Subcutaneous abdominal adipose tissue (tissue), 5 donors: ENCODE data around the gene EEF1AKMT2.
"Not testable (repeated sequence)": the region's sequence is repeated elsewhere in the genome, so short reads cannot be mapped to it uniquely, and the experiment has no call there.

Experiments used
- H3K27ac ChIP-seq: one replicate; pipeline ENCODE4 v1.7.0; 2013; ENCODE audit warnings: low read depth, mild to moderate bottlenecking, inconsistent platforms, low read length, moderate library complexity
- H3K27me3 ChIP-seq, 5 donors: one replicate each; pipeline ENCODE4 v1.7.0; 2013; ENCODE audit warnings: low read length in 5 of 5, inconsistent platforms in 1 of 5; ENCODE audit not compliant: control insufficient read depth in 5 of 5, insufficient read depth in 4 of 5
- H3K36me3 ChIP-seq, 5 donors: one replicate each; pipeline ENCODE4 v1.7.0; 2013; ENCODE audit warnings: low read length in 5 of 5; ENCODE audit not compliant: control insufficient read depth in 5 of 5, insufficient read depth in 5 of 5
- H3K4me1 ChIP-seq, 5 donors: one replicate each; pipeline ENCODE4 v1.7.0; 2013; ENCODE audit warnings: low read length in 5 of 5, mild to moderate bottlenecking in 3 of 5, moderate library complexity in 1 of 5; ENCODE audit not compliant: control insufficient read depth in 5 of 5, insufficient read depth in 5 of 5
- H3K4me3 ChIP-seq, 5 donors: one replicate each; pipeline ENCODE4 v1.7.0; 2013; ENCODE audit warnings: low read length in 5 of 5, low read depth in 1 of 5
- H3K9ac ChIP-seq, 5 donors: one replicate each; pipeline ENCODE4 v1.7.0; 2013; ENCODE audit warnings: low read length in 5 of 5, mild to moderate bottlenecking in 4 of 5, moderate library complexity in 3 of 5
- H3K9me3 ChIP-seq, 5 donors: one replicate each; pipeline ENCODE4 v1.7.0; 2013; ENCODE audit warnings: low read length in 5 of 5; ENCODE audit not compliant: control insufficient read depth in 5 of 5
- donor health status: healthy.
- donor health status: healthy.
- donor health status: healthy.
- donor health status: healthy.
- donor health status: healthy.

The EEF1AKMT2 gene

GRCh38 chr10:124791547-124792348 is at the start of gene EEF1AKMT2:
TSS of gene EEF1AKMT2 (minus strand) at chr10:124791887. CDS start at chr10:124791833, 54 bp downstream.
- H3K27ac ChIP-seq: peak within 1 kb of the TSS; percentile 85
- peak within 1 kb of the TSS; percentile 87 to 100 (median 98) for H3K4me3 ChIP-seq
- H3K36me3 ChIP-seq: peaks cover 0 to 14% (median 6%) of the 10 kb centered on the region in 5 donors
- H3K27me3 ChIP-seq: no peaks in the 10 kb centered on the region
- peak within 1 kb of the TSS; percentile 81 to 100 (median 99) for H3K9ac ChIP-seq
- H3K9me3 ChIP-seq: no peaks in the 10 kb centered on the region
- peaks cover 3 to 21% (median 16%) of the 10 kb centered on the region in 5 donors for H3K4me1 ChIP-seq

DNA sequence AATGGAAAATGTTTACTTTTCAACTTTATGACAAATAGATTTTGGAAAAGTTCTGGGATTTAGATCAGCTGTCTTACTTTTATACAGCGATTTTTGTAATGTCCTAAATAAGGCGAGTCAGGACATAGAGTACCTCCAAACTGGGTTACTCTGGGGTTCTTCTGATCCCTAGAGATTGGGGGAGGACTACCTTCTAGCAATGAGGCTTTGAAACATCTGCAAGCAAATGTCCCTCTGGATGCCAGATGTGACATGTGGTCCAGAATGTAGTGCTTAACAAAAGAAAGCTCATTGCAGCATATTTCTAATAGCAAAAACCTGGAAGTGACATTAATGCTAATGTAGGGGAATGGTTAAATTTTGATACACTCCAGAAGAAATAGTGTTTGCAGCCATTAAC is 46.0 kb upstream of the EEF1AKMT2 start:
- H3K36me3 ChIP-seq: peaks cover 27 to 41% (median 36%) of the 10 kb centered on the region in 5 donors
- H3K27ac ChIP-seq: no peak overlapping the region

DNA sequence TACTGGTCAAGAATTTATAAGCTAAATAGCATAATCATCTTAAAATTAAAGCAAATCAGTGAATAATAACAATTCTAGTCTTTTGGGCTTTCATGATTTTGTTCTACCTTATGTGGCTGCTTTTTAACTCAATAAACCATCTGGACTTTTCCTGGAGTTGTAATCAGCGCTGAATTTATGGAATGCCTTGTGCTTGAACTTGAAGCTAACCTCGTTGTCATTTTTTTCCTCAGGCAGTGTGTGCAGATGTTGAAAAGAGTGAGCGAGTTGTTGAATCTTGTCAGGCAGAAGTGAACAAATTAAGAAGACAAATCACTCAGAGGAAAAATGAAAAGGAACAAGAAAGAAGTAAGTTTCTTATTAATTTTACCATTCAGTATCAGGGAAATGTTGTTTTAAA is 39.4 kb upstream of the EEF1AKMT2 start:
- H3K36me3 ChIP-seq: peaks cover 46 to 84% (median 65%) of the 10 kb centered on the region in 5 donors
- H3K4me1 ChIP-seq: peaks cover 0 to 6% (median 0%) of the 10 kb centered on the region in 5 donors
- H3K27me3 ChIP-seq: no peaks in the 10 kb centered on the region
- H3K9ac ChIP-seq: no peak overlapping the region
- H3K9me3 ChIP-seq: no peaks in the 10 kb centered on the region
- H3K4me3 ChIP-seq: no peak overlapping the region
- no peak overlapping the region for H3K27ac ChIP-seq

More for the DNA sequence above, 46.0 kb upstream of the EEF1AKMT2 start:
- Histone ChIP-seq H3K9me3 (no peaks in the 10 kb centered on the region), H3K4me1 (no peaks in the 10 kb centered on the region), H3K27me3 (no peaks in the 10 kb centered on the region), H3K9ac (no peak overlapping the region), H3K4me3 (no peak overlapping the region)

DNA sequence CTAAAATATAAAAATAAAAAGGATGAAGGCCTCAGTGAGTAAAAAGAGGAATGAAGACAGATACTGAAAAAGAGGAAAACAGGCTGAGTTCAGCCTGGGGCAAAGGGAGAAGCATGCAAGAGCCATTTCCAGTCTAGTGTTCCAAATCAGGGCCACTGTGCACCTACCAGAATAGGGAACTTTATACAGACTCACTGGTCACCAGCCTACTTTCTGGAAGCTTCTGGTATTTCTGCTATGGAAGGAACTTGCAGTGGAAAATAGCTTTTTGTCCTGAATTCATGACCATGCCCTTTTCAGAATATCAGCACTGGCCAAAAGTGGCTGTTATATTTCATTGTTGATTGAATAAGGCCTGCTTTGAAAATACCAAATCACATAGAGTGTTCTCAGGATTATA is 38.8 kb upstream of the EEF1AKMT2 start:
- H3K27me3 ChIP-seq: no peaks in the 10 kb centered on the region
- H3K36me3 ChIP-seq: peaks cover 42 to 78% (median 59%) of the 10 kb centered on the region in 5 donors
- H3K4me3 ChIP-seq: no peak overlapping the region
- H3K4me1 ChIP-seq: peaks cover 0 to 6% (median 0%) of the 10 kb centered on the region in 5 donors
- no peak overlapping the region for H3K9ac ChIP-seq
- H3K9me3 ChIP-seq: no peaks in the 10 kb centered on the region
- peak overlapping the region; percentile 11 for H3K27ac ChIP-seq

- peaks cover 35 to 70% (median 53%) of the 10 kb centered on the region in 5 donors for H3K36me3 ChIP-seq
- H3K9ac ChIP-seq: no peak overlapping the region
- no peaks in the 10 kb centered on the region for H3K27me3 ChIP-seq
- no peak overlapping the region for H3K27ac ChIP-seq
- peaks cover 0 to 6% (median 0%) of the 10 kb centered on the region in 5 donors for H3K4me1 ChIP-seq
- H3K9me3 ChIP-seq: no peaks in the 10 kb centered on the region
- H3K4me3 ChIP-seq: no peak overlapping the region
Observed at GRCh38 chr10:124829447-124830115, 37.9 kb upstream of the EEF1AKMT2 start.

DNA sequence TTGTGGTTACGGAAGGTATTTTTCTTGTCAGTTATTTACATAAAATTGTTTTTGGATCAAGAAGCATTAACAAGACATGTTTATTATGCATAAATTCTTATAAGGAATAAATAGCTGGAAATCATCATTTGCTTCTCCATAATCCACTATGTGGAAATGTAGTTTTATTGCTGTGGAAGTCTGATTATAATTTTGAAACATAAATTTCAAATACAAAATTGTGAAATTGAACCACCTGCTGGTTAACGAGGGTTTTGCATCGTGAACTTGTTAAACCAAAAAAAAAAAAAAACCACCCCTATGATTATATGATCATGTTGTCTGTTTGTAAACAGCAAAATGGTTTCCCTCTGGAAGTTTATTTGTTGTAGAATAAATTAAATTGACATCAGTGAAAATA is 35.8 kb upstream of the EEF1AKMT2 start:
- H3K4me1 ChIP-seq: peaks cover 0 to 6% (median 0%) of the 10 kb centered on the region in 5 donors
- H3K4me3 ChIP-seq: no peak overlapping the region
- no peak overlapping the region for H3K27ac ChIP-seq
- no peak overlapping the region for H3K9ac ChIP-seq
- H3K27me3 ChIP-seq: no peaks in the 10 kb centered on the region
- peaks cover 38 to 51% (median 40%) of the 10 kb centered on the region in 5 donors for H3K36me3 ChIP-seq
- H3K9me3 ChIP-seq: no peaks in the 10 kb centered on the region

- H3K9ac ChIP-seq: no peak overlapping the region
- H3K36me3 ChIP-seq: peaks cover 32 to 48% (median 41%) of the 10 kb centered on the region in 5 donors
- H3K4me1 ChIP-seq: peaks cover 0 to 6% (median 0%) of the 10 kb centered on the region in 5 donors
- H3K27me3 ChIP-seq: no peaks in the 10 kb centered on the region
- H3K27ac ChIP-seq: no peak overlapping the region
- no peak overlapping the region for H3K4me3 ChIP-seq
- no peaks in the 10 kb centered on the region for H3K9me3 ChIP-seq
Observed at GRCh38 chr10:124826262-124826661, 34.6 kb upstream of the EEF1AKMT2 start.

GRCh38 chr10:124825702-124826101 is 34.0 kb upstream of the EEF1AKMT2 start:
- Histone ChIP-seq H3K27me3 (no peaks in the 10 kb centered on the region), H3K4me1 (peaks cover 0 to 5% (median 0%) of the 10 kb centered on the region in 5 donors), H3K9me3 (no peaks in the 10 kb centered on the region), H3K27ac (no peak overlapping the region), H3K9ac (no peak overlapping the region), H3K4me3 (no peak overlapping the region), H3K36me3 (peaks cover 30 to 47% (median 36%) of the 10 kb centered on the region in 5 donors)

GRCh38 chr10:124824932-124825331 is 33.2 kb upstream of the EEF1AKMT2 start:
- not testable (repeated sequence) for H3K4me3 ChIP-seq, H3K27me3 ChIP-seq, H3K27ac ChIP-seq, H3K9me3 ChIP-seq, H3K9ac ChIP-seq, H3K4me1 ChIP-seq
- H3K36me3 ChIP-seq: peaks cover 27 to 42% (median 31%) of the 10 kb centered on the region in 5 donors

DNA sequence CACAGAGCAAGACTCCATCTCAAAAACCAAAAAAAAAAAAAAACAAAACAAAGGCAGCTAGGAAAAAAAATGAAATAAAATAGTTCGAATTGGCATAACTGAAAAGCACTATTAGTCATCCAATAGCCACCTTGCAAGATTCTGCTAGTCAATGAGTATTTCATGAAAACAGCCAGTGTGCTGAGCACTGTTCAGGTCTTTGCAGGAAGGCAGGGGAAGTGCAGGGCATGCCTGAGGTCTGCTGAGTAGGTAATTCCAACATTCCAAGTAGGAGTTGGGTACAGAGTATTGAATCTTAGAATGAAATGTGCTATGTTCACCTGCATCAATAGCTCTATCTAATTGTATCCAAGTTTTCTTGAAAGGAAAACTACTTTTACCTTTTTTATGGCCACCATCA is 32.8 kb upstream of the EEF1AKMT2 start:
- no peaks in the 10 kb centered on the region for H3K9me3 ChIP-seq
- H3K36me3 ChIP-seq: peaks cover 23 to 38% (median 27%) of the 10 kb centered on the region in 5 donors
- no peak overlapping the region for H3K4me3 ChIP-seq
- no peaks in the 10 kb centered on the region for H3K27me3 ChIP-seq
- no peak overlapping the region for H3K9ac ChIP-seq
- no peaks in the 10 kb centered on the region for H3K4me1 ChIP-seq
- no peak overlapping the region for H3K27ac ChIP-seq
